Measurements from ENCODE around the gene PHC3. TPM values are rescaled to one million over a fixed set of nuclear protein-coding genes. Genes with fewer than 3 reads are reported as not detected.

The PHC3 gene
- total and polyA plus RNA-seq, 2 of the 13 experiments (the other 11 are each of a cell fraction or from before 2014, with no cell fraction given), result 24.1 to 49.0 TPM

DNA sequence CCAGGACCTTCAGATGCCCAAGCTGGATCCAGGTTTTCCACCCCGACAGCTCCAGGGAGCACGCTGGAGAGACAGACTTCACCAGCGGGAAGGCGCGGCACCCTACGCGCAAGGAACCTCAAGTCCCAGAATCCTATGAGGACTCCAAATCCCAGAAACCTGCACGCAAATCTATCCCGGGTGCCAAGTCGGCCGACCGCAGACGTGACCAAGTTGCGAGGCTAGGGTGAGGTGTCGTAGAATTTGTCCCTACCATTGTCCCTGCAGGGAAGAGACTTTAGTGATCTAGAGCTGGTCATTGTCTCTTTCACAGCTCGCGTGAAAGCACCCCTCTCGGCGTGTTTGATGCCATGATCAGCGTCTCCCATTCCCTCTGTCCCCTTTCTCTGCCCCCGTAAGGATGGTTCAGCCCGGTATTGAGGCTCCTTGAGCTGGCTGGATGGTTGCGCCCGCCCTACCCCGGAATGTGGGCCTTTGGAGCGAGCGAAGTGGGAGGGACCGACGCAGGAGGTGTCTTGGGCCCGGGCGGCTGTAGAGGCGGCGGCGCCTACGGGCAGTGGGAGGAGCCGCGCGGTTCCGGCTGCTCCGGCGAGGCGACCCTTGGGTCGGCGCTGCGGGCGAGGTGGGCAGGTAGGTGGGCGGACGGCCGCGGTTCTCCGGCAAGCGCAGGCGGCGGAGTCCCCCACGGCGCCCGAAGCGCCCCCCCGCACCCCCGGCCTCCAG, 40.6 kb upstream of the PHC3 start, which contains the start of gene PRKCI (continued):
- TF ChIP-seq, protein P1, sequence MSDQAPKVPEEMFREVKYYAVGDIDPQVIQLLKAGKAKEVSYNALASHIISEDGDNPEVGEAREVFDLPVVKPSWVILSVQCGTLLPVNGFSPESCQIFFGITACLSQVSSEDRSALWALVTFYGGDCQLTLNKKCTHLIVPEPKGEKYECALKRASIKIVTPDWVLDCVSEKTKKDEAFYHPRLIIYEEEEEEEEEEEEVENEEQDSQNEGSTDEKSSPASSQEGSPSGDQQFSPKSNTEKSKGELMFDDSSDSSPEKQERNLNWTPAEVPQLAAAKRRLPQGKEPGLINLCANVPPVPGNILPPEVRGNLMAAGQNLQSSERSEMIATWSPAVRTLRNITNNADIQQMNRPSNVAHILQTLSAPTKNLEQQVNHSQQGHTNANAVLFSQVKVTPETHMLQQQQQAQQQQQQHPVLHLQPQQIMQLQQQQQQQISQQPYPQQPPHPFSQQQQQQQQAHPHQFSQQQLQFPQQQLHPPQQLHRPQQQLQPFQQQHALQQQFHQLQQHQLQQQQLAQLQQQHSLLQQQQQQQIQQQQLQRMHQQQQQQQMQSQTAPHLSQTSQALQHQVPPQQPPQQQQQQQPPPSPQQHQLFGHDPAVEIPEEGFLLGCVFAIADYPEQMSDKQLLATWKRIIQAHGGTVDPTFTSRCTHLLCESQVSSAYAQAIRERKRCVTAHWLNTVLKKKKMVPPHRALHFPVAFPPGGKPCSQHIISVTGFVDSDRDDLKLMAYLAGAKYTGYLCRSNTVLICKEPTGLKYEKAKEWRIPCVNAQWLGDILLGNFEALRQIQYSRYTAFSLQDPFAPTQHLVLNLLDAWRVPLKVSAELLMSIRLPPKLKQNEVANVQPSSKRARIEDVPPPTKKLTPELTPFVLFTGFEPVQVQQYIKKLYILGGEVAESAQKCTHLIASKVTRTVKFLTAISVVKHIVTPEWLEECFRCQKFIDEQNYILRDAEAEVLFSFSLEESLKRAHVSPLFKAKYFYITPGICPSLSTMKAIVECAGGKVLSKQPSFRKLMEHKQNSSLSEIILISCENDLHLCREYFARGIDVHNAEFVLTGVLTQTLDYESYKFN (CRISPR knock-in tag; conservative IDR thresholded peaks at IDR 0.05), result peak; percentile 64
- no peak for TF ChIP-seq ZNF766 (CRISPR knock-in tag; IDR thresholded peaks at IDR 0.05; ENCODE audit: borderline replicate concordance)
- no peak for TF ChIP-seq ZNF230 (CRISPR knock-in tag; IDR thresholded peaks at IDR 0.05)
- no peak for TF ChIP-seq NRL (CRISPR knock-in tag; IDR thresholded peaks at IDR 0.05; ENCODE audit: borderline replicate concordance)
- TF ChIP-seq ZNF232 (CRISPR knock-in tag; IDR thresholded peaks at IDR 0.05; ENCODE audit: borderline replicate concordance), result no peak
- TF ChIP-seq ZNF205 (CRISPR knock-in tag; IDR thresholded peaks at IDR 0.05), result no peak; the same call in 1 of the 2 replicates
- peak; percentile 26; the same call in 1 of the 2 replicates for TF ChIP-seq KLF12 (CRISPR knock-in tag; IDR thresholded peaks at IDR 0.05; ENCODE audit: borderline replicate concordance)
- no peak for TF ChIP-seq ADNP (CRISPR knock-in tag; IDR thresholded peaks at IDR 0.05)
- no peak for TF ChIP-seq BCL6 (CRISPR knock-in tag; IDR thresholded peaks at IDR 0.05)
- TF ChIP-seq, protein P2, sequence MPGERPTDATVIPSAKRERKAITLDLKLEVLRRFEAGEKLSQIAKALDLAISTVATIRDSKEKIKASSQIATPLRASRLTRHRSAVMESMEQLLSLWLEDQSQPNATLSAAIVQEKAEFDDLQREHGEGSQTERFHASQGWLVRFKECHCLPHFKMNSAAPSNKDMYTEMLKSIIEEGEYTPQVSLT (CRISPR knock-in tag; IDR thresholded peaks at IDR 0.05; ENCODE audit: borderline replicate concordance, low read depth), result no peak; the same call in 1 of the 2 replicates
- TF ChIP-seq, protein P3, sequence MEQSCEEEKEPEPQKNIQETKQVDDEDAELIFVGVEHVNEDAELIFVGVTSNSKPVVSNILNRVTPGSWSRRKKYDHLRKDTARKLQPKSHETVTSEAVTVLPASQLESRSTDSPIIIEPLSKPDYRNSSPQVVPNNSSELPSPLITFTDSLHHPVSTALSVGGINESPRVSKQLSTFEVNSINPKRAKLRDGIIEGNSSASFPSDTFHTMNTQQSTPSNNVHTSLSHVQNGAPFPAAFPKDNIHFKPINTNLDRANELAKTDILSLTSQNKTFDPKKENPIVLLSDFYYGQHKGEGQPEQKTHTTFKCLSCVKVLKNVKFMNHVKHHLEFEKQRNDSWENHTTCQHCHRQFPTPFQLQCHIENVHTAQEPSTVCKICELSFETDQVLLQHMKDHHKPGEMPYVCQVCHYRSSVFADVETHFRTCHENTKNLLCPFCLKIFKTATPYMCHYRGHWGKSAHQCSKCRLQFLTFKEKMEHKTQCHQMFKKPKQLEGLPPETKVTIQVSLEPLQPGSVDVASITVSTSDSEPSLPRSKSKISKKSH (CRISPR knock-in tag; IDR thresholded peaks at IDR 0.05; ENCODE audit: borderline replicate concordance), result no peak
- TF ChIP-seq REXO4 (CRISPR knock-in tag; IDR thresholded peaks at IDR 0.05; ENCODE audit: borderline replicate concordance), result no peak
- TF ChIP-seq KDM3A (CRISPR knock-in tag; IDR thresholded peaks at IDR 0.05; ENCODE audit: low read depth), result no peak
- peak; percentile 85 for TF ChIP-seq U2AF1 (optimal IDR thresholded peaks at IDR 0.05; ENCODE audit: low read depth, low read length)
- no peak for TF ChIP-seq TP53 (CRISPR knock-in tag; conservative IDR thresholded peaks at IDR 0.05)
- TF ChIP-seq RCOR2 (CRISPR knock-in tag; IDR thresholded peaks at IDR 0.05), result no peak
- TF ChIP-seq TRIM24 (CRISPR knock-in tag; IDR thresholded peaks at IDR 0.05), result no peak
- no peak for TF ChIP-seq HMG20B (CRISPR knock-in tag; conservative IDR thresholded peaks at IDR 0.05)
- TF ChIP-seq ZNF44 (CRISPR knock-in tag; IDR thresholded peaks at IDR 0.05), result no peak
- TF ChIP-seq, protein P4, sequence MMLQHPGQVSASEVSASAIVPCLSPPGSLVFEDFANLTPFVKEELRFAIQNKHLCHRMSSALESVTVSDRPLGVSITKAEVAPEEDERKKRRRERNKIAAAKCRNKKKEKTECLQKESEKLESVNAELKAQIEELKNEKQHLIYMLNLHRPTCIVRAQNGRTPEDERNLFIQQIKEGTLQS (CRISPR knock-in tag; IDR thresholded peaks at IDR 0.05), result no peak
- no peak for TF ChIP-seq HMGA1 (CRISPR knock-in tag; conservative IDR thresholded peaks at IDR 0.05)
- TF ChIP-seq BRCA1 (CRISPR knock-in tag; IDR thresholded peaks at IDR 0.05), result no peak
- TF ChIP-seq HDAC6 (IDR thresholded peaks at IDR 0.05; ENCODE audit: low read depth, low read length), result no peak
- TF ChIP-seq STAT5B (CRISPR knock-in tag; IDR thresholded peaks at IDR 0.05), result no peak
- TF ChIP-seq ZNF790 (CRISPR knock-in tag; IDR thresholded peaks at IDR 0.05; ENCODE audit: borderline replicate concordance), result no peak; the same call in 1 of the 2 replicates
- 0 out of 2 replicates have a peak, but pooled peaks have one; percentile 52 for TF ChIP-seq THYN1 (CRISPR knock-in tag; IDR thresholded peaks at IDR 0.05; ENCODE audit: borderline replicate concordance, low read depth)
- no peak for TF ChIP-seq MATR3 (CRISPR knock-in tag; IDR thresholded peaks at IDR 0.05)
